GM12891 (cell line): Measurements from ENCODE around the gene OLFM3.

Experiments
- DNase-seq: peaks from one replicate; pipeline ENCODE4 v3.0.0; 2011; ENCODE audit warnings: low spot score; ENCODE audit not compliant: insufficient read length
- FAIRE-seq: peaks from 2 replicates; lab custom pipeline; 2011; peaks lifted over from hg19 to GRCh38; lab: Jason Lieb, UNC
- PAX5 ChIP-seq: IDR thresholded peaks from 2 replicates; pipeline ENCODE4 v1.6.1; 2011; ENCODE audit warnings: low read length, moderate library complexity, mild to moderate bottlenecking; ENCODE audit not compliant: insufficient read depth, severe bottlenecking
- POLR2A ChIP-seq: IDR thresholded peaks from 2 replicates; pipeline ENCODE4 v1.6.1; 2011; ENCODE audit warnings: low read depth, low read length, control low read depth
- POLR2AphosphoS5 ChIP-seq: IDR thresholded peaks from 2 replicates; pipeline ENCODE4 v1.6.1; 2011; ENCODE audit warnings: low read depth, low read length, control low read depth
- POU2F2 ChIP-seq: IDR thresholded peaks from 2 replicates; pipeline ENCODE4 v1.6.1; 2011; ENCODE audit warnings: low read depth, mild to moderate bottlenecking, control low read depth, low read length, moderate library complexity
- SPI1 ChIP-seq: IDR thresholded peaks from 2 replicates; pipeline ENCODE4 v1.6.1; 2011; ENCODE audit warnings: low read depth, low read length, control low read depth
- TAF1 ChIP-seq: IDR thresholded peaks from 2 replicates; pipeline ENCODE4 v1.6.1; 2011; ENCODE audit warnings: low read depth, low read length, control low read depth

The OLFM3 gene

DNA sequence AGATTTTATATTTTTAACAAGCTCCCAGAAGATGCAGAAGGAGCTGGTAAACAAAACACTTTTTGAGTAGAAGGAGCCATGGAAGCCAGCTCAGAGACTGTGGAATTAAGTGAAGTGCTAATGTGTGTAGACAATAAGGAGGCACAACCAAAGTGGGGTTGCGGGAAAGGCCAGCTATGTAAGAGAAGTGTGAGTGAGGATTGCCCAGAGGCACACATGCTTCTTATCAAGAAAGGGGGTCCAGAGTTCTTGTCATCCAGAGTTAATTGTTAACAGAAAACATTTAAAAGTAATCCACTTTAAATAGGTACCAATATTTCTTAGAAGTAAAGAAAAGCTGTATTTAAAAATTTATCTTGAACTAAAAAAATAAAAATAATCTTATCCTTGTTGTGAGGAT lies 136.8 kb downstream of the OLFM3 start:
- FAIRE-seq (no peak), DNase-seq (no peak)
- TF ChIP-seq PAX5 (no peak), POLR2AphosphoS5 (no peak), SPI1 (no peak), POLR2A (no peak), POU2F2 (no peak)

GRCh38 chr1:101854271-101854670 lies 142.5 kb downstream of the OLFM3 start:
- DNase-seq (no peak), FAIRE-seq (no peak)
- TF ChIP-seq SPI1 (no peak), TAF1 (no peak), POLR2AphosphoS5 (no peak), POU2F2 (no peak), POLR2A (no peak), PAX5 (no peak)

DNA sequence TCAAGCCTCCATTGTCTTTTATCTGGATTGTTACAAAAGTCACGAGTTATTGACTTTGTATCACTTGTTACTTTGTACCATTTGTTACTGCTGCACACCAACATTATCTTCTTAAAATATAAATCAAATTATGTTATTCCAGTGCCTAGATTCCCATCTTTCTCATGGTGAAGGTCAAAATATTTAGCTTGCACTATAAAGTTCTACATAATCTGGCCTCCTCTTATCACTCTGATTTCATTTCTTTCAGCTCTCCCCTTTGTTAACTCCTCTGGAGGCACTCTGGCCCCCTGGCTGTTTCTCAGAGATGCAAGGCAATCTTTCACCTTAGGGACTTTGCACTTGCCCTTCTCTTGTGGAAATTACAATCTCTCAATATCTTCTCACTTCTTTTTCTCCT lies 143.8 kb downstream of the OLFM3 start:
- FAIRE-seq = no peak
- TF ChIP-seq POU2F2 (no peak), PAX5 (no peak), POLR2A (no peak), SPI1 (no peak), TAF1 (no peak), POLR2AphosphoS5 (no peak)
- no peak for DNase-seq

- TF ChIP-seq POU2F2 (no peak), TAF1 (no peak), SPI1 (no peak), POLR2A (no peak), PAX5 (no peak), POLR2AphosphoS5 (no peak)
- DNase-seq = no peak
- FAIRE-seq = no peak
Measured at GRCh38 chr1:101849356-101849755, 147.4 kb downstream of the OLFM3 start.

- FAIRE-seq (no peak), DNase-seq (no peak)
- no peak for TF ChIP-seq TAF1
- no peak for TF ChIP-seq PAX5
- no peak for TF ChIP-seq POLR2A
- TF ChIP-seq SPI1 = no peak
- no peak for TF ChIP-seq POLR2AphosphoS5
- TF ChIP-seq POU2F2 = no peak
Measured at GRCh38 chr1:101847626-101848025, 149.1 kb downstream of the OLFM3 start.

GRCh38 chr1:101846820-101847219 lies 149.9 kb downstream of the OLFM3 start:
- DNase-seq (no peak), FAIRE-seq (no peak)
- no peak for TF ChIP-seq PAX5
- no peak for TF ChIP-seq POLR2AphosphoS5
- TF ChIP-seq SPI1 = no peak
- no peak for TF ChIP-seq POLR2A
- no peak for TF ChIP-seq TAF1
- TF ChIP-seq POU2F2 = no peak

DNA sequence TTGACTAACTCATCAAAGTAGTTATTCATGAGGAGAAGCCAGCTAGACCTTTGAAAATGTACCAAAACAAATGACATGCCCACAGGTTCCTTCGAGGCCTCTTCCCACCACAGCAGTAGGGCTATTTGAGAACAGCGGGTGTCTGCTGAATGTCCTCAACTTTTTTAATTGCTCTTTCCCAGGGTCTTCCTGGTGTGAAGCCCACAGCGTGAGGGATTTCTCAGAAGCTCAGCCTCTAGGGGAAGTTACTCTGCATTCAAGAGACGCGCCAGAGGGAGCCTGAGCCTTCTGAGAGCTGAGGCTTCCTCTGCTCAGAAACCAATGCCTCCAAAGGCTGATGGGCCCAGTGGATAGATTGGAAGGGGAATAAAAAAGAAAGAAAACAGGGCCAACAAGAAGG lies 153.6 kb downstream of the OLFM3 start:
- no peak for FAIRE-seq
- TF ChIP-seq POLR2AphosphoS5 (no peak), TAF1 (no peak), SPI1 (no peak), POU2F2 (no peak), PAX5 (no peak), POLR2A (no peak)
- DNase-seq = no peak

DNA sequence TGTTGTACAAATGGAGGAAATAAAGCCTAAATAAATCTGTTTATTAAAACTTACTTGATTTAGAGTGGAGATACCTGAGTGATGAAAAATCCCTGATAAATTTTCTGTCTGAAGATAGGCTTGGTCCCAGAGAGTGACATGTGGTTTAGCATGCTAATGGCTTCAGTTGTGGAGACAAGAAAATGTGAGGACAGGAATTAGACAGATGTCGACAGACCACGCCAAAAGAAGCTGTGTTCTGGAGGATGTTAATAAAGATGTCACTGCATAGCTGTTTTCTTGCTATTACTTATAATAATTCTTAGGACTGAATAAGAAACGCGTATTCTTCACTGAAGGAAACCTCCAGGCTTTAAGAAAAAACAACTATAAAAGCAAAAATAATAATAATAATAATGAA lies 154.9 kb downstream of the OLFM3 start:
- FAIRE-seq (no peak), DNase-seq (no peak)
- TF ChIP-seq POLR2AphosphoS5 (no peak), SPI1 (no peak), PAX5 (no peak), POLR2A (no peak), POU2F2 (no peak), TAF1 (no peak)

- DNase-seq (no peak), FAIRE-seq (no peak)
- TF ChIP-seq POLR2A (no peak), SPI1 (no peak), POU2F2 (no peak), TAF1 (no peak), PAX5 (no peak), POLR2AphosphoS5 (no peak)
Measured at GRCh38 chr1:101835988-101836387, 160.7 kb downstream of the OLFM3 start.

DNA sequence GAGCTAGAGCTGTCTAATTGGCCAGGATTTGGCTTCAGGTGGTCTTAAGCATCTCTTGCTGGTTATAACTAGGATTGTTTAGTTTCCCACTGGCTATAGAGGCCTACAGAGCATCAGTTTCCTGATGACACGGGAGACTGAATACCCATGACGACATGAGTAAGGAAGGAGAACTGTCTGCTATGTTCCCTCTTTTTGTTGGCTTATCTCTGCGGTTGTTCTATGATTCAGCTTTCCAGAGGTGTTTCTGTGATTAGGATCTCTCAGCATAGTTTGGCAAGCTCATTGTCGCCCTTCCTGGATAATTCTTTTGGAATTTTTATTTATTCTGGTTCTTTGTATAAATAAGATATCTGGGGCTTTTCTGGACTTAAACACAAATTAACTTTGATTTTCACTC lies 163.4 kb downstream of the OLFM3 start:
- DNase-seq (no peak), FAIRE-seq (no peak)
- no peak for TF ChIP-seq SPI1
- TF ChIP-seq POU2F2 = no peak
- no peak for TF ChIP-seq POLR2A
- no peak for TF ChIP-seq TAF1
- no peak for TF ChIP-seq PAX5
- no peak for TF ChIP-seq POLR2AphosphoS5
